Neutrophil (primary cell): Measurements from ENCODE around the gene POLR1E.

Experiments
- H3K27ac ChIP-seq: fragments of 200-600 bp; sonication (generic); 2 replicates; pipeline ENCODE4 v1.5.1; 2016; ENCODE audit warnings: mild to moderate bottlenecking, moderate library complexity
- H3K27me3 ChIP-seq: fragments of 200-600 bp; sonication (generic); 2 replicates; pipeline ENCODE4 v1.6.0; 2016; ENCODE audit warnings: mild to moderate bottlenecking
- H3K36me3 ChIP-seq: fragments of 200-600 bp; sonication (generic); 2 replicates; pipeline ENCODE4 v1.5.1; 2017
- H3K4me1 ChIP-seq, 2 experiments: fragments of 200-600 bp in 1 of 2; sonication (generic) in 1 of 2; 1 replicate in 1 of 2; 2 replicates in 1 of 2; pipeline versions ENCODE4 v1.5.1 to v1.6.1; 2013 to 2016; ENCODE audit warnings: low read depth in 1 of 2, low read length in 1 of 2, mild to moderate bottlenecking in 1 of 2, moderate library complexity in 1 of 2; ENCODE audit not compliant: control insufficient read depth in 1 of 2, insufficient read depth in 1 of 2
- H3K4me3 ChIP-seq, 2 experiments: fragments of 200-600 bp in 1 of 2; sonication (generic) in 1 of 2; 1 replicate in 1 of 2; 2 replicates in 1 of 2; pipeline ENCODE4 v1.5.1; 2013 to 2016; ENCODE audit warnings: low read depth in 1 of 2, low read length in 1 of 2, mild to moderate bottlenecking in 1 of 2, moderate library complexity in 1 of 2
- H3K9me3 ChIP-seq: fragments of 200-600 bp; sonication (generic); 2 replicates; pipeline ENCODE4 v1.5.1; 2016
- TF ChIP-seq, protein P1 (sequence below): fragments of 200-600 bp; sonication (generic); IDR thresholded peaks from 2 replicates; pipeline ENCODE4 v1.5.1; 2016; ENCODE audit warnings: antibody characterized with exemption

Gene POLR1E

DNA sequence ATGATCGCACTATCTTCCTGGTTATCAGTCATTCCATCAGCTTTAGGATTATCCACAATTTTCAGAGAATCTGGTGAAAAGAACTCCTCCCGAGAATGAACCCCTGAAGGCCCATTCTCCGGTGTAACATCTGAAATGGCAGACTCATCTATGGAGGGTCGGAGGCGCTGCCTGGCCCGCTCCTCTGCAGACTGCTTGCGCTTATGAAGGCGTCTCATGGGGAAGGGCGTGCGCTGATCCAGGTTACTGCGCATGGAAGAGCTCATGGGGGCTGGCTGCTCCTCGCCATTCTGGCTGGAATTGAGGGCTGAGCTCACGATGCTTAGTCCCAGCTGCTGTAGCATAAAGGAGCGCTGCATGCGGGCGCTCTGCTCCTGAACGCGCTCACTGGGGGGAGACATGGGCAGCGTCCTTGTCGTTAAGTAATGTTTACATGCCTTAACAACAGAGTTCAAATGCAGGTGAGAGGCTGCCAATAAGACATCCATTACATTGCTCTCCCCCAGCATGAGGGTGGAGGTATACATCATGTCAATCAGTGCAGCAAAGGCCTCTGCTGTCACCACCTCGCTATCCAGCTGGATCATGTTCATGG lies 43.9 kb upstream of the POLR1E start:
- H3K4me1 ChIP-seq = no peaks in the 10 kb centered on the region
- no peaks in the 10 kb centered on the region for H3K9me3 ChIP-seq
- no peaks in the 10 kb centered on the region for H3K27me3 ChIP-seq
- TF ChIP-seq, protein P1, sequence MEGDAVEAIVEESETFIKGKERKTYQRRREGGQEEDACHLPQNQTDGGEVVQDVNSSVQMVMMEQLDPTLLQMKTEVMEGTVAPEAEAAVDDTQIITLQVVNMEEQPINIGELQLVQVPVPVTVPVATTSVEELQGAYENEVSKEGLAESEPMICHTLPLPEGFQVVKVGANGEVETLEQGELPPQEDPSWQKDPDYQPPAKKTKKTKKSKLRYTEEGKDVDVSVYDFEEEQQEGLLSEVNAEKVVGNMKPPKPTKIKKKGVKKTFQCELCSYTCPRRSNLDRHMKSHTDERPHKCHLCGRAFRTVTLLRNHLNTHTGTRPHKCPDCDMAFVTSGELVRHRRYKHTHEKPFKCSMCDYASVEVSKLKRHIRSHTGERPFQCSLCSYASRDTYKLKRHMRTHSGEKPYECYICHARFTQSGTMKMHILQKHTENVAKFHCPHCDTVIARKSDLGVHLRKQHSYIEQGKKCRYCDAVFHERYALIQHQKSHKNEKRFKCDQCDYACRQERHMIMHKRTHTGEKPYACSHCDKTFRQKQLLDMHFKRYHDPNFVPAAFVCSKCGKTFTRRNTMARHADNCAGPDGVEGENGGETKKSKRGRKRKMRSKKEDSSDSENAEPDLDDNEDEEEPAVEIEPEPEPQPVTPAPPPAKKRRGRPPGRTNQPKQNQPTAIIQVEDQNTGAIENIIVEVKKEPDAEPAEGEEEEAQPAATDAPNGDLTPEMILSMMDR = no peak
- no peak overlapping the region for H3K27ac ChIP-seq
- H3K4me3 ChIP-seq = no peak overlapping the region
- peaks cover 55% of the 10 kb centered on the region for H3K36me3 ChIP-seq

DNA sequence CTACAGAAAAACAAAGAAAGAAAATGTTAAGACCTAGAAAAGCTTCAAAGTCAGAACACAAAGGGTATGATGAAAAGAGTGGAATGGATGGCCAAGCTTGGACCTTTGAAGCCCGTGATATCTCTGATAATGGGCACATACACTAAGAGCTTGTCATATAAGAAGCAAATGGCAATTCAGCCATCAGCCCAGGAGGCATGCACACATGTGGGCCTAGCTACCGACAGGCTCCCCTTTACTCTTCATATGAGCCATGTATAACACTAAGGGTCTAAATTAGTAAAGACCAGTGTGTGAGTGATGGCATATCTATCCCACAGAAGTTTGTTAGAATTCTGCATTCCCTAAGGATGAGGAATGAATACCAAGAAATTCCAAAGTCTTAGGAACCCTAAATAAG lies 43.2 kb upstream of the POLR1E start:
- H3K4me3 ChIP-seq = no peak overlapping the region
- TF ChIP-seq, protein P1 = no peak
- no peaks in the 10 kb centered on the region for H3K9me3 ChIP-seq
- no peak overlapping the region for H3K27ac ChIP-seq
- peaks cover 48% of the 10 kb centered on the region for H3K36me3 ChIP-seq
- no peaks in the 10 kb centered on the region for H3K4me1 ChIP-seq
- no peaks in the 10 kb centered on the region for H3K27me3 ChIP-seq

DNA sequence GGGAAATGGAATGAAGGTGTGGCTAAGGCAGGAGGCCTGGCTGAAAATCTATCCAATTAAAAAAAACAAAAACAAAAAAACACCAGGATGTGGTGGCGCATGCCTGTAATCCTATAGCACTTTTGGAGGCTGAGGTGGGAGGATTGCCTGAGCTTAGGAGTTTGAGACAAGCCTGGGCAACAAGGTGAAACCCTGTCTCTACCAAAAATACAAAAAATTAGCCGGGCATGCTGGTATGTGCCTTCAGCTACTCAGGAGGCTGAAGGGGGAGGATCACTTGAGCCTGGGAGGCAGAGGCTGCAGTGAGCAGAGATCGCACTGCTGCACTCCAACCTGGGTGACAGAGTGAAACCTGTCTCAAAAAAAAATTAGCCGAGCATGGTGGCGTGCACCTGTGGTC lies 42.2 kb upstream of the POLR1E start:
- Histone ChIP-seq H3K36me3 (peaks cover 38% of the 10 kb centered on the region), H3K27me3 (no peaks in the 10 kb centered on the region)
- TF ChIP-seq, protein P1 = no peak

DNA sequence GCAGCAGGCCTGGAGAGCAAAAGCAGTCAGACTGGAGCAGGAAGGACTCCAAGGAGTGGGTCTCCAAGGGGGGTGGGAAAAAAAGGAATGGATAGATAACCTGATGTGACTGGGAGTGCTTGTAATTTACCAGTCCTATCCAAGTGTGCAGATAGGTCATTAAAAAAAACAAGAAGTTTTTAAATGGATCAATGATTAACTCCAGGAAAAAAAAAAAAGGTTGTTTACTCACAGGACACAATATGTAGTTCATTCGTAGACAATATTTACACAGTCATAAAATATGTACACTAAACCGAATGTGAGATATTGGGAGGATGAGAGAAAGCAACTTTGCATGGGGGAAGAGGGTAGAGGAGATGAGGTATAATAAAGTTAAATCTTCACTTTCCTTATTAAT lies 40.9 kb upstream of the POLR1E start:
- Histone ChIP-seq H3K36me3 (peaks cover 25% of the 10 kb centered on the region), H3K4me3 (no peak overlapping the region), H3K27ac (no peak overlapping the region), H3K4me1 (no peaks in the 10 kb centered on the region), H3K27me3 (no peaks in the 10 kb centered on the region), H3K9me3 (no peaks in the 10 kb centered on the region)
- TF ChIP-seq, protein P1 = no peak

More for the DNA sequence above, 42.2 kb upstream of the POLR1E start:
- Histone ChIP-seq H3K4me1 (no peaks in the 10 kb centered on the region), H3K27ac (no peak overlapping the region), H3K4me3 (no peak overlapping the region), H3K9me3 (no peaks in the 10 kb centered on the region)

DNA sequence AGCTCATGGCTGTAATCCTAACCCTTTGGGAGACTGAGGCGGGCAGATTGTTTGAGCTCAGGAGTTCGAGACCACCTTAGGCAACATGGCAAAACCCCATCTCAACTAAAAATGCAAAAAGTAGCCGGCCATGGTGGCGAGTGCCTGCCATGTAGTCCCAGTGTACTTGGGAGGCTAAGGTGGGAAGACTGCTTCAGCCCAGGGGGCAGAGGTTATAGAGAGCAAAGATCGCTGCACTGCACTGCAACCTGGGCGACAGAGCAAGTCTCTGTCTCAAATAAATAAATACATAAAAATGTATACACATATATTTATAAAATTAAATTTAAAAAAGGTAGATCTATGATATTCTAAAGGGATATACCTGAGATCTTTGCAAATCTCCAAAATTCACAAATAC lies 39.9 kb upstream of the POLR1E start:
- peaks cover 16% of the 10 kb centered on the region for H3K36me3 ChIP-seq
- no peaks in the 10 kb centered on the region for H3K27me3 ChIP-seq
- TF ChIP-seq, protein P1 = no peak
- no peak overlapping the region for H3K27ac ChIP-seq
- H3K4me1 ChIP-seq = no peaks in the 10 kb centered on the region
- H3K4me3 ChIP-seq = no peak overlapping the region
- no peaks in the 10 kb centered on the region for H3K9me3 ChIP-seq
